C4-2B (cell line): ENCODE data around the gene FAM163B.

Source experiments
- CTCF ChIP-seq: fragments of 450-650 bp; conservative IDR thresholded peaks from 2 replicates; pipeline ENCODE4 v1.5.1; 2017; ENCODE audit warnings: mild to moderate bottlenecking
- ZFX ChIP-seq: fragments of 450-650 bp; IDR thresholded peaks from 2 replicates; pipeline ENCODE4 v1.6.1; 2017

- TF ChIP-seq CTCF (no peak), ZFX (no peak)
Observed at GRCh38 chr9:133571391-133571890, 37.7 kb downstream of the FAM163B start.
